ENCODE data around the gene PKDCC. TPM values are rescaled to one million over a fixed set of nuclear protein-coding genes. Genes with fewer than 3 reads are reported as not detected.
A peak's percentile ranks its signal among the peaks of the same experiment; 100 is the strongest.

Gene PKDCC
- total and polyA plus RNA-seq, 2 of the 13 experiments (the other 11 are each of a cell fraction or from before 2014, with no cell fraction given), result 52.6 to 58.8 TPM

GRCh38 chr2:42055573-42056514 is 8.0 kb downstream of the PKDCC start (continued):
- TF ChIP-seq, protein P1, sequence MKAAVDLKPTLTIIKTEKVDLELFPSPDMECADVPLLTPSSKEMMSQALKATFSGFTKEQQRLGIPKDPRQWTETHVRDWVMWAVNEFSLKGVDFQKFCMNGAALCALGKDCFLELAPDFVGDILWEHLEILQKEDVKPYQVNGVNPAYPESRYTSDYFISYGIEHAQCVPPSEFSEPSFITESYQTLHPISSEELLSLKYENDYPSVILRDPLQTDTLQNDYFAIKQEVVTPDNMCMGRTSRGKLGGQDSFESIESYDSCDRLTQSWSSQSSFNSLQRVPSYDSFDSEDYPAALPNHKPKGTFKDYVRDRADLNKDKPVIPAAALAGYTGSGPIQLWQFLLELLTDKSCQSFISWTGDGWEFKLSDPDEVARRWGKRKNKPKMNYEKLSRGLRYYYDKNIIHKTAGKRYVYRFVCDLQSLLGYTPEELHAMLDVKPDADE (CRISPR knock-in tag; IDR thresholded peaks at IDR 0.05), result no peak
- TF ChIP-seq MXD4 (CRISPR knock-in tag; IDR thresholded peaks at IDR 0.05) (no peak), ZFP62 (CRISPR knock-in tag; IDR thresholded peaks at IDR 0.05) (no peak), ZNF264 (CRISPR knock-in tag; IDR thresholded peaks at IDR 0.05) (peak; percentile 80; the same call in 1 of the 2 replicates), POLR2A (IDR thresholded peaks at IDR 0.05; ENCODE audit: insufficient read depth in 1 of 2, low read depth in 2 of 2, low read length in 2 of 2) (0 out of 4 replicates have a peak, but pooled peaks of 1 of the 2 experiments have one; percentile 47), PLRG1 (conservative IDR thresholded peaks at IDR 0.05) (no peak), MAFK (conservative IDR thresholded peaks at IDR 0.05 in 1 of 2, IDR thresholded peaks at IDR 0.05 in 1 of 2; ENCODE audit: low read length in 2 of 2) (no peak), ATF7-NPFF (CRISPR knock-in tag; IDR thresholded peaks at IDR 0.05; ENCODE audit: low read depth) (no peak), ZNF749 (CRISPR knock-in tag; IDR thresholded peaks at IDR 0.05; ENCODE audit: borderline replicate concordance) (peak; percentile 60; the same call in 1 of the 2 replicates), ZNF143 (CRISPR knock-in tag; IDR thresholded peaks at IDR 0.05) (no peak), TAF15 (IDR thresholded peaks at IDR 0.05; ENCODE audit: low read depth, low read length, poor library complexity, severe bottlenecking) (no peak), GTF3A (CRISPR knock-in tag; conservative IDR thresholded peaks at IDR 0.05) (no peak; the same call in 1 of the 2 replicates), PPARG (CRISPR knock-in tag; conservative IDR thresholded peaks at IDR 0.05) (peak; percentile 70), ZBTB42 (CRISPR knock-in tag; IDR thresholded peaks at IDR 0.05) (no peak), TBP (CRISPR knock-in tag; IDR thresholded peaks at IDR 0.05) (no peak), MIER3 (CRISPR knock-in tag; IDR thresholded peaks at IDR 0.05; ENCODE audit: borderline replicate concordance) (0 out of 2 replicates have a peak, but pooled peaks have one; percentile 75), NFE2L1 (CRISPR knock-in tag; IDR thresholded peaks at IDR 0.05; ENCODE audit: borderline replicate concordance) (no peak), NR2F1 (CRISPR knock-in tag; IDR thresholded peaks at IDR 0.05) (peak in 1 of 2 experiments; percentile 24; a peak in 1 of 4 replicates), HNRNPH1 (optimal IDR thresholded peaks at IDR 0.05; ENCODE audit: low read depth, low read length) (no peak), RARA (CRISPR knock-in tag; IDR thresholded peaks at IDR 0.05) (peak; percentile 79), RORA (CRISPR knock-in tag; IDR thresholded peaks at IDR 0.05) (no peak), CBX5 (CRISPR knock-in tag; IDR thresholded peaks at IDR 0.05; ENCODE audit: borderline replicate concordance) (0 out of 2 replicates have a peak, but pooled peaks have one; percentile 86), NR2F2 (IDR thresholded peaks at IDR 0.05; ENCODE audit: borderline replicate concordance, low read depth) (peak; percentile 62; the same call in 1 of the 2 replicates), ZNF224 (CRISPR knock-in tag; IDR thresholded peaks at IDR 0.05) (no peak)
- TF ChIP-seq, protein P2, sequence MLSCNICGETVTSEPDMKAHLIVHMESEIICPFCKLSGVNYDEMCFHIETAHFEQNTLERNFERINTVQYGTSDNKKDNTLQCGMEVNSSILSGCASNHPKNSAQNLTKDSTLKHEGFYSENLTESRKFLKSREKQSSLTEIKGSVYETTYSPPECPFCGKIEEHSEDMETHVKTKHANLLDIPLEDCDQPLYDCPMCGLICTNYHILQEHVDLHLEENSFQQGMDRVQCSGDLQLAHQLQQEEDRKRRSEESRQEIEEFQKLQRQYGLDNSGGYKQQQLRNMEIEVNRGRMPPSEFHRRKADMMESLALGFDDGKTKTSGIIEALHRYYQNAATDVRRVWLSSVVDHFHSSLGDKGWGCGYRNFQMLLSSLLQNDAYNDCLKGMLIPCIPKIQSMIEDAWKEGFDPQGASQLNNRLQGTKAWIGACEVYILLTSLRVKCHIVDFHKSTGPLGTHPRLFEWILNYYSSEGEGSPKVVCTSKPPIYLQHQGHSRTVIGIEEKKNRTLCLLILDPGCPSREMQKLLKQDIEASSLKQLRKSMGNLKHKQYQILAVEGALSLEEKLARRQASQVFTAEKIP (CRISPR knock-in tag; IDR thresholded peaks at IDR 0.05; ENCODE audit: borderline replicate concordance), result no peak
- TF ChIP-seq, protein P3, sequence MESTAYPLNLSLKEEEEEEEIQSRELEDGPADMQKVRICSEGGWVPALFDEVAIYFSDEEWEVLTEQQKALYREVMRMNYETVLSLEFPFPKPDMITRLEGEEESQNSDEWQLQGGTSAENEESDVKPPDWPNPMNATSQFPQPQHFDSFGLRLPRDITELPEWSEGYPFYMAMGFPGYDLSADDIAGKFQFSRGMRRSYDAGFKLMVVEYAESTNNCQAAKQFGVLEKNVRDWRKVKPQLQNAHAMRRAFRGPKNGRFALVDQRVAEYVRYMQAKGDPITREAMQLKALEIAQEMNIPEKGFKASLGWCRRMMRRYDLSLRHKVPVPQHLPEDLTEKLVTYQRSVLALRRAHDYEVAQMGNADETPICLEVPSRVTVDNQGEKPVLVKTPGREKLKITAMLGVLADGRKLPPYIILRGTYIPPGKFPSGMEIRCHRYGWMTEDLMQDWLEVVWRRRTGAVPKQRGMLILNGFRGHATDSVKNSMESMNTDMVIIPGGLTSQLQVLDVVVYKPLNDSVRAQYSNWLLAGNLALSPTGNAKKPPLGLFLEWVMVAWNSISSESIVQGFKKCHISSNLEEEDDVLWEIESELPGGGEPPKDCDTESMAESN (CRISPR knock-in tag; conservative IDR thresholded peaks at IDR 0.05), result peak; percentile 89

Measured in HepG2 (cell line).